Right atrium auricular region (tissue), 2 donors: ENCODE measurements around the gene MIAT. TPM values are rescaled to one million over a fixed set of nuclear protein-coding genes. Genes with fewer than 3 reads are reported as not detected.

Experiments
- DNase-seq: peaks from one replicate; pipeline ENCODE4 v3.0.0-alpha.2; 2019; ENCODE audit warnings: low spot score
- H3K27ac ChIP-seq, 2 donors: fragments of 200-600 bp; sonication (generic); 1 replicate in 1 of 2; 2 replicates in 1 of 2; pipeline ENCODE4 v1.5.1; 2016 to 2019
- H3K27me3 ChIP-seq, 2 donors: fragments of 200-600 bp; sonication (generic); one replicate each; pipeline versions ENCODE4 v1.5.1 to v1.6.0; 2017 to 2019
- H3K36me3 ChIP-seq: fragments of 200-600 bp; sonication (generic); one replicate; pipeline ENCODE4 v1.5.1; 2016
- H3K4me1 ChIP-seq, 2 donors: fragments of 200-600 bp; sonication (generic); one replicate each; pipeline versions ENCODE4 v1.5.1 to v1.6.0; 2017 to 2019
- H3K4me3 ChIP-seq, 2 donors: fragments of 200-600 bp; sonication (generic); 1 replicate in 1 of 2; 2 replicates in 1 of 2; pipeline ENCODE4 v1.5.1; 2017 to 2019; ENCODE audit warnings: mild to moderate bottlenecking in 1 of 2, moderate library complexity in 1 of 2
- H3K9me3 ChIP-seq, 2 donors: fragments of 200-600 bp; sonication (generic); one replicate each; pipeline ENCODE4 v1.5.1; 2019
- total RNA-seq, 2 donors: library from RNA; depleted of rRNA; stranded (reverse); fragments of >200 nt; gene quantifications; one replicate each; pipeline ENCODE4 v1.1.0, GENCODE V29; 2016
- TF ChIP-seq, protein P1 (sequence below), 2 donors: fragments of 200-600 bp; sonication (generic); IDR thresholded peaks; one replicate each; pipeline ENCODE4 v1.5.1; 2019; ENCODE audit warnings: antibody characterized with exemption in 2 of 2

Gene MIAT
- total RNA-seq, 2 donors from 2014 or later, result 0.19 to 2.0 TPM

DNA sequence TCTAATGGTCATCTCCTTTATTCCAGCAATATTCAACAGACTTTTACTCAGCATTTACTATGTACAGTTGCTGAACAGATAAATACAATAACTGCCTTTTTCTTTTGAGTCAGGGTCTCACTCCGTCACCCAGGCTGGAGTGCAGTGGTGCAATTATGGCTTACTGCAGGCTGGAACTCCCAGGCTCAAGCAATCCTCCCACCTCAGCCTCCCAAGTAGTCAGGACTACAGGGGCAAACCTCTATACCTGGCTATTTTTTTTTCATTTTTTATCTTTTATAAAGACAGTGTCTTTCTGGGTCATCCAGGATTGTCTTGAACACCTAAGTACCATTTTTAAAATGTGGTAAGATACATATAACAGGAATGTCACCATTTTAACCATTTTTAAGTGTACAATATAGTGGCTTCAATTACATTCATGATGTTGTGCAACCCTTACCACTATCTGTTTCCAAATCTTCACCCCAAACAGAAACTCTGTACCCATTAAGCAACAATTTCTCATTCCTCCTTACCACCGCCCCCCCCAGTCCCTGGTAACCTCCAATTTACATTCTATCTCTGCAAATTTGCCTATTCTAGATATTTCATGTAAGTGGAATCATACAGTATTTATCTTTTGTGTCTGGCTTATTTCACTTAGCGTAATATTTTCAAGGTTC lies 67.8 kb downstream of the MIAT start:
- Histone ChIP-seq H3K4me3 (no peak overlapping the region), H3K4me1 (no peaks in the 10 kb centered on the region), H3K9me3 (no peaks in the 10 kb centered on the region), H3K27ac (no peak overlapping the region), H3K36me3 (peaks cover 5% of the 10 kb centered on the region), H3K27me3 (no peaks in the 10 kb centered on the region)
- TF ChIP-seq, protein P1, sequence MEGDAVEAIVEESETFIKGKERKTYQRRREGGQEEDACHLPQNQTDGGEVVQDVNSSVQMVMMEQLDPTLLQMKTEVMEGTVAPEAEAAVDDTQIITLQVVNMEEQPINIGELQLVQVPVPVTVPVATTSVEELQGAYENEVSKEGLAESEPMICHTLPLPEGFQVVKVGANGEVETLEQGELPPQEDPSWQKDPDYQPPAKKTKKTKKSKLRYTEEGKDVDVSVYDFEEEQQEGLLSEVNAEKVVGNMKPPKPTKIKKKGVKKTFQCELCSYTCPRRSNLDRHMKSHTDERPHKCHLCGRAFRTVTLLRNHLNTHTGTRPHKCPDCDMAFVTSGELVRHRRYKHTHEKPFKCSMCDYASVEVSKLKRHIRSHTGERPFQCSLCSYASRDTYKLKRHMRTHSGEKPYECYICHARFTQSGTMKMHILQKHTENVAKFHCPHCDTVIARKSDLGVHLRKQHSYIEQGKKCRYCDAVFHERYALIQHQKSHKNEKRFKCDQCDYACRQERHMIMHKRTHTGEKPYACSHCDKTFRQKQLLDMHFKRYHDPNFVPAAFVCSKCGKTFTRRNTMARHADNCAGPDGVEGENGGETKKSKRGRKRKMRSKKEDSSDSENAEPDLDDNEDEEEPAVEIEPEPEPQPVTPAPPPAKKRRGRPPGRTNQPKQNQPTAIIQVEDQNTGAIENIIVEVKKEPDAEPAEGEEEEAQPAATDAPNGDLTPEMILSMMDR (IDR thresholded peaks at IDR 0.05), result no peak
- DNase-seq, result no peak

Other genes starting within 250 kb of the MIAT start
- gene ASPHD2, start 228.3 kb upstream of the MIAT start, total RNA-seq, result under 1 TPM; 0.11 to 0.71 TPM
- gene HPS4, start 173.8 kb upstream of the MIAT start, total RNA-seq, result 10 to 100 TPM in 1 of 2 donors, 1 to 10 TPM in 1; 6.8 to 10.8 TPM
- gene SRRD, start 173.7 kb upstream of the MIAT start, total RNA-seq, result 10 to 100 TPM; 20.4 to 25.0 TPM
- 10 to 100 TPM; 15.4 TPM for gene TFIP11, start 145.1 kb upstream of the MIAT start, total RNA-seq
- gene TPST2, start 67.5 kb upstream of the MIAT start, total RNA-seq, result 100 to 1,000 TPM in 1 of 2 donors, 10 to 100 TPM in 1; 63.4 to 104 TPM
- 1 to 10 TPM in 1 of 2 donors, under 1 TPM in 1; 0.79 to 1.7 TPM for gene CRYBB1, start 39.6 kb upstream of the MIAT start, total RNA-seq
- not detected for gene CRYBA4, start 35.6 kb upstream of the MIAT start, total RNA-seq